Hepatocyte (in vitro differentiated cells): Measurements from ENCODE around the gene CCL4L2. TPM values are rescaled to one million over a fixed set of nuclear protein-coding genes. Genes with fewer than 3 reads are reported as not detected.
"Not testable (repeated sequence)": the region's sequence is repeated elsewhere in the genome, so short reads cannot be mapped to it uniquely, and the experiment has no call there.

Source experiments
- DNase-seq: peaks from one replicate; pipeline ENCODE4 v3.0.0-alpha.2; 2016; ENCODE audit warnings: low spot score
- H2AFZ ChIP-seq: fragments of 200-600 bp; sonication (generic); 2 replicates; pipeline ENCODE4 v1.6.0; 2016; ENCODE audit warnings: antibody characterized with exemption, mild to moderate bottlenecking
- H3K27ac ChIP-seq: fragments of 200-600 bp; sonication (generic); 2 replicates; pipeline ENCODE4 v1.5.1; 2016; ENCODE audit warnings: mild to moderate bottlenecking
- H3K27me3 ChIP-seq: fragments of 200-600 bp; sonication (generic); 2 replicates; pipeline ENCODE4 v1.6.1; 2016
- H3K36me3 ChIP-seq: fragments of 200-600 bp; sonication (generic); replicated peaks from 2 replicates; pipeline ENCODE4 v1.5.1; 2016; ENCODE audit warnings: low read depth; ENCODE audit not compliant: insufficient read depth
- H3K4me1 ChIP-seq: fragments of 200-600 bp; sonication (generic); 2 replicates; pipeline ENCODE4 v1.5.1; 2016; ENCODE audit warnings: mild to moderate bottlenecking, moderate library complexity; ENCODE audit not compliant: insufficient read depth
- H3K4me2 ChIP-seq: fragments of 200-600 bp; sonication (generic); 2 replicates; pipeline ENCODE4 v1.6.0; 2016
- H3K4me3 ChIP-seq: fragments of 200-600 bp; sonication (generic); 2 replicates; pipeline ENCODE4 v1.5.1; 2016; ENCODE audit warnings: mild to moderate bottlenecking
- H3K79me2 ChIP-seq: fragments of 200-600 bp; sonication (generic); 2 replicates; pipeline ENCODE4 v1.6.0; 2017; ENCODE audit warnings: mild to moderate bottlenecking
- H3K9me2 ChIP-seq: fragments of 200-600 bp; sonication (generic); replicated peaks from 2 replicates; pipeline ENCODE4 v1.6.0; 2017; ENCODE audit warnings: mild to moderate bottlenecking; ENCODE audit not compliant: insufficient read depth
- H3K9me3 ChIP-seq: fragments of 200-600 bp; sonication (generic); 2 replicates; pipeline ENCODE4 v1.5.1; 2016; ENCODE audit warnings: low read depth, mild to moderate bottlenecking
- H4K20me1 ChIP-seq: fragments of 200-600 bp; sonication (generic); 2 replicates; pipeline ENCODE4 v1.6.0; 2016; ENCODE audit warnings: mild to moderate bottlenecking; ENCODE audit not compliant: insufficient read depth, poor library complexity, severe bottlenecking
- EZH2 ChIP-seq: fragments of 200-600 bp; sonication (generic); IDR thresholded peaks from 2 replicates; pipeline ENCODE4 v1.6.1; 2016; ENCODE audit warnings: antibody characterized with exemption, mild to moderate bottlenecking, borderline replicate concordance
- EZH2phosphoT487 ChIP-seq: fragments of 200-600 bp; sonication (generic); IDR thresholded peaks from one replicate; pipeline ENCODE4 v1.6.1; 2018; ENCODE audit warnings: antibody characterized with exemption, mild to moderate bottlenecking, low read depth, moderate library complexity; ENCODE audit not compliant: unreplicated experiment, severe bottlenecking
- WGBS: methylation state at CpG from one replicate; pipeline ENCODE4 v1.1.6; 2016; ENCODE audit warnings: low lambda C conversion rate; ENCODE audit errors: missing lambda C conversion rate; 5-methylcytosine and 5-hydroxymethylcytosine counted together
- polyA plus RNA-seq: library from polyadenylated mRNA; unstranded; fragments of >200 nt; fragmentation: Nextera tagmentation; extraction: Ambion mirVana; gene quantifications from 2 replicates; pipeline ENCODE4 v1.2.1, GENCODE V29; 2016
- total RNA-seq: library from RNA; depleted of rRNA; stranded (reverse); fragments of >200 nt; gene quantifications from 2 replicates; pipeline ENCODE4 v1.2.3, GENCODE V29; 2014
- TF ChIP-seq, protein P1 (sequence below): fragments of 200-600 bp; sonication (generic); IDR thresholded peaks from 2 replicates; pipeline ENCODE4 v1.5.1; 2016; ENCODE audit warnings: antibody characterized with exemption, mild to moderate bottlenecking; ENCODE audit not compliant: poor library complexity

CCL4L2 gene
- total and polyA plus RNA-seq, 2 experiments from 2014 or later = 12.8 to 78.8 TPM

DNA sequence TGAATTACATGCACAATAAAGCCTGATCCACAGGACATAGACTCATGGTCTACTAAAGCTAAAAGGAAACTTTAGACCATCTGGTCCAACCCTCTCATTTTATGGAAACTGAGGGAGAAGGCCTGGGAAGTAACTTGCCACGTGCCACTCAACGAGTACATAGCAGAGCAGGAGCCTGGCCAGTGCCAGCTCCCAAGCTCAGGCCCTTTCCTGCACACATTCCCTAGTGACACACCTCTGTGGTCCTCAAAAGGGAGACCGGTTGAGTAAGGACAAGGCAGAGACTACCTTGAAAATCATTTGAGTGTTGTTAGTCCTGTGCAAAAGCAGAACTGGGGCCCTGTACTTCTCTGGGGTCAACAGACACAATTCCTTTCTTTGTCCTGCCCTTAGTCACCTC lies 2.8 kb downstream of the CCL4L2 start:
- Histone ChIP-seq H3K9me3 (no peaks in the 10 kb centered on the region), H3K9me2 (no peaks in the 10 kb centered on the region), H3K27ac (no peak overlapping the region), H3K4me3 (no peak overlapping the region), H3K36me3 (no peaks in the 10 kb centered on the region), H2AFZ (no peak overlapping the region), H3K4me2 (no peak overlapping the region), H3K27me3 (peaks cover 15% of the 10 kb centered on the region), H3K79me2 (no peaks in the 10 kb centered on the region), H4K20me1 (no peaks in the 10 kb centered on the region), H3K4me1 (no peaks in the 10 kb centered on the region)
- no peak for DNase-seq
- 93% methylated on average over 3 of the region's 3 CpGs for WGBS
- TF ChIP-seq, protein P1, sequence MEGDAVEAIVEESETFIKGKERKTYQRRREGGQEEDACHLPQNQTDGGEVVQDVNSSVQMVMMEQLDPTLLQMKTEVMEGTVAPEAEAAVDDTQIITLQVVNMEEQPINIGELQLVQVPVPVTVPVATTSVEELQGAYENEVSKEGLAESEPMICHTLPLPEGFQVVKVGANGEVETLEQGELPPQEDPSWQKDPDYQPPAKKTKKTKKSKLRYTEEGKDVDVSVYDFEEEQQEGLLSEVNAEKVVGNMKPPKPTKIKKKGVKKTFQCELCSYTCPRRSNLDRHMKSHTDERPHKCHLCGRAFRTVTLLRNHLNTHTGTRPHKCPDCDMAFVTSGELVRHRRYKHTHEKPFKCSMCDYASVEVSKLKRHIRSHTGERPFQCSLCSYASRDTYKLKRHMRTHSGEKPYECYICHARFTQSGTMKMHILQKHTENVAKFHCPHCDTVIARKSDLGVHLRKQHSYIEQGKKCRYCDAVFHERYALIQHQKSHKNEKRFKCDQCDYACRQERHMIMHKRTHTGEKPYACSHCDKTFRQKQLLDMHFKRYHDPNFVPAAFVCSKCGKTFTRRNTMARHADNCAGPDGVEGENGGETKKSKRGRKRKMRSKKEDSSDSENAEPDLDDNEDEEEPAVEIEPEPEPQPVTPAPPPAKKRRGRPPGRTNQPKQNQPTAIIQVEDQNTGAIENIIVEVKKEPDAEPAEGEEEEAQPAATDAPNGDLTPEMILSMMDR = no peak
- TF ChIP-seq EZH2 (no peak), EZH2phosphoT487 (no peak)

DNA sequence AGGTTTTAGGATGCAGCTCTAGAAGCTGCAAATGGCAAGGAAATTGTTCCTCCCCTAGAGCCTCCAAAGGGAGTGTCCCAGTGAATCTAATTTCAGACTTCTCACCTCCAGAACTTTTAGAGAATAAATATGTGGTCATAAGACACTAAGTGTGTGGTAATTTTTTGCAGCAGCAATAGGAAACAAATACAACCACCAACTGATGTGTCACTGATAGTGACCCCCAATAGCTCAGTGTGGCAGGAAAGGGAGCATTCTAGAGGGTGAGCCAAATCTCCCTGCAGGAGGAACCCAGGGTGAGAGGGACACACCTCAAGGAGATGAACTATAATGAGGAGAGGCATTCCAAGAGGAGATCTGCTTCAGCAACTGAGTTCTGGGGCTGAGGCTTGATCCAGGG lies 4.1 kb downstream of the CCL4L2 start:
- H3K27ac ChIP-seq = no peak overlapping the region
- H3K9me3 ChIP-seq = no peaks in the 10 kb centered on the region
- H3K9me2 ChIP-seq = no peaks in the 10 kb centered on the region
- H2AFZ ChIP-seq = no peak overlapping the region
- TF ChIP-seq, protein P1 = no peak
- TF ChIP-seq EZH2 (no peak), EZH2phosphoT487 (no peak)
- no peak overlapping the region for H3K4me3 ChIP-seq
- no peaks in the 10 kb centered on the region for H3K4me1 ChIP-seq
- no peaks in the 10 kb centered on the region for H3K36me3 ChIP-seq
- no peaks in the 10 kb centered on the region for H3K79me2 ChIP-seq
- DNase-seq = no peak
- no peak overlapping the region for H3K4me2 ChIP-seq
- H4K20me1 ChIP-seq = no peaks in the 10 kb centered on the region
- H3K27me3 ChIP-seq = peaks cover 15% of the 10 kb centered on the region

DNA sequence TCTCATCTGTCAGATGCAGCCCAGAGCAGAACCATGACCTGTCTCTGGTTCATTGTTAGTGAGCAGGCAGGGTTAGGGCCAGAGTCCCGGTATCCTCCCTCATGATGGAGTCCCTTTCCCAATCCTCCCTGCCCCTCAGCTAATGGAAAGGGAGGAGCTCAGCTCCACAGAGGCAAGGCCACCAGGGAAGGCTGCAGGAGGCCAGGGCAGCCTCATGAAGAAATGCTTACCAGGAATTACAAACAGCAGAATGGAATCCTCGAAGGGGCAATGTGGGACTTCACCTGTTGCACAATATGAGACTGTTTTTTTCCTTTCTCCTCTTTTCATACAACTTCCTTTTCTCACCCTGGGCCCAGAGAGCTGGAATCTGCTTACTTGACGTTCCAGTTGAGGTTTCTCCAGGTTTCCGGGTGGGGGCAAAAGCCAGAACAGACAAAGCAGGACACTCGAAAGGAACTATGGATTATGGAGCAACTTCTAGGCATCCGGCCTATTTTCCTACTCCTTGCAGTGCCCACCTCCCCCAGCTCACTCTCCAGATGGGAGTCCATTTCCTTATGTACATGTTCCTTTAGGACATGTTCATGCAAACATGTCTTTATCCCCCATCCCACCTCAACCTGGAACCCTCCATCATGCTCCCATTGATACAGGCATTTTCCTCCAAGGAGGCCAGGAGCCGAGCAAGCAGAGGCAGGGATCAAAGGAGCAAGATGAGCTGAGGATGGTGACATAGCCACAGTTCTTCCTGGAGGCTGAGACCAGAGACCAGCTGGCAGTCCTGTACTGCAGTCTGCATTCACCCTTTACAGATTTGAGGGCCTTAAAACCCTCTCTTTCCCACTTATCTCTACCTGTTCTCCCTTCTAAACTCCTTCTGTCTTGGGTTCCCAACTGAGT lies 4.8 kb downstream of the CCL4L2 start:
- not testable (repeated sequence) for H3K4me1 ChIP-seq, H3K79me2 ChIP-seq, H4K20me1 ChIP-seq, DNase-seq, H3K9me2 ChIP-seq, H3K27ac ChIP-seq, H3K4me3 ChIP-seq, H3K4me2 ChIP-seq, H3K36me3 ChIP-seq, H2AFZ ChIP-seq, H3K9me3 ChIP-seq
- 89% methylated on average over 7 of the region's 7 CpGs for WGBS
- peaks cover 15% of the 10 kb centered on the region for H3K27me3 ChIP-seq

DNA sequence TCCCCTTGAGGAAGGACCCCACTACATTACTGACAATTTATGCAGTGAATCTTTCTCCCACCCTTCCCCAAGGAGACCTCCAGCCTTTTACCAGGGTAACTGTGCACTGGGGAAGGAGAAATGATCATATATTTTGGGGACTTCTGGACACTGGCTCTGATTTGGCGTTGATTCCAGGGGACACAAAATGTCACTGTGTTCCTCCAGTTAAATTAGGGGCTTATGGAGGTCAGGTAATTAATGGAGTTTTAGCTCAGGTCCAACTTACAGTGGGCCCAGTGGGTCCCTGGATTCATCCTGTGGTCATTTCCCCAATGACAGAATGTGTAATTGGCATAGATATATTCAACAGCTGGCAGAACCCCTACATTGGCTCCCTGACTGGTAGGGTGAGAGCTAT lies 8.7 kb downstream of the CCL4L2 start:
- not testable (repeated sequence) for H3K27ac ChIP-seq, DNase-seq

GRCh38 chr17:36220737-36221580 lies 10.1 kb downstream of the CCL4L2 start:
- not testable (repeated sequence) for H3K36me3 ChIP-seq, DNase-seq, H2AFZ ChIP-seq, H3K4me3 ChIP-seq, H3K27me3 ChIP-seq, H3K4me2 ChIP-seq, H4K20me1 ChIP-seq, H3K27ac ChIP-seq, H3K9me2 ChIP-seq, H3K4me1 ChIP-seq, H3K79me2 ChIP-seq, H3K9me3 ChIP-seq
- 76% methylated on average over 3 of the region's 3 CpGs for WGBS

More for the DNA sequence above, 8.7 kb downstream of the CCL4L2 start:
- not testable (repeated sequence) for H3K4me2 ChIP-seq, H3K9me3 ChIP-seq, H3K79me2 ChIP-seq, H2AFZ ChIP-seq, H3K4me1 ChIP-seq, H4K20me1 ChIP-seq, H3K4me3 ChIP-seq, H3K36me3 ChIP-seq, H3K9me2 ChIP-seq, H3K27me3 ChIP-seq
- 89% methylated on average over 1 of the region's 1 CpG for WGBS

GRCh38 chr17:36221581-36222100 lies 10.8 kb downstream of the CCL4L2 start:
- not testable (repeated sequence) for H3K27ac ChIP-seq, H3K9me3 ChIP-seq, H3K4me2 ChIP-seq, DNase-seq, H3K27me3 ChIP-seq, H3K36me3 ChIP-seq, H3K4me1 ChIP-seq, H2AFZ ChIP-seq, H4K20me1 ChIP-seq, H3K9me2 ChIP-seq, H3K4me3 ChIP-seq, H3K79me2 ChIP-seq
- 83% methylated on average over 4 of the region's 4 CpGs for WGBS
